Measurements from ENCODE around the gene FRG2.
"Not testable (repeated sequence)": the region's sequence is repeated elsewhere in the genome, so short reads cannot be mapped to it uniquely, and the experiment has no call there.

DNA sequence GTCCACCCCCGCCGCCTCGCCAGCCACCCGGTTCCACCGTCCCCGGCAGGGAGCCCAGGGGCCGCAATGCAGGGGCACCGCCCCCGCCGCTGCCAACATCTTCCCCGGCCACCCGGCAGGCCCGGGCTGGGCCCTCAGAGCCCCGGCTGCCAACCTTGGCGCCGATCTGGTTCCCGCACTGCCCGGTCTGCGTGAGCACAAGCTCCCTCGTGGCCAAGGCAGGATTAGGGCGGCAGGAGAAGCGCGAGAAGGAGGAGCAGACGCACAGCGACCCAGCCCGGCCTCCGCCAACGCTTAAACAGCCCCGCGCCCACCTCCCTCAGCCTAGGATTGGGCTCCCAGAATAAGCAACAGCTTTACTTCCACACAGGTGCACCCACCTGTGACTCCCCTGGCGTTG lies 42.4 kb downstream of the FRG2 start:
- TF ChIP-seq, protein P1, sequence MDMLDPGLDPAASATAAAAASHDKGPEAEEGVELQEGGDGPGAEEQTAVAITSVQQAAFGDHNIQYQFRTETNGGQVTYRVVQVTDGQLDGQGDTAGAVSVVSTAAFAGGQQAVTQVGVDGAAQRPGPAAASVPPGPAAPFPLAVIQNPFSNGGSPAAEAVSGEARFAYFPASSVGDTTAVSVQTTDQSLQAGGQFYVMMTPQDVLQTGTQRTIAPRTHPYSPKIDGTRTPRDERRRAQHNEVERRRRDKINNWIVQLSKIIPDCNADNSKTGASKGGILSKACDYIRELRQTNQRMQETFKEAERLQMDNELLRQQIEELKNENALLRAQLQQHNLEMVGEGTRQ (IDR thresholded peaks at IDR 0.05; ENCODE audit: borderline replicate concordance, low read depth, low read length), result not testable (repeated sequence)
- TF ChIP-seq, protein P2, sequence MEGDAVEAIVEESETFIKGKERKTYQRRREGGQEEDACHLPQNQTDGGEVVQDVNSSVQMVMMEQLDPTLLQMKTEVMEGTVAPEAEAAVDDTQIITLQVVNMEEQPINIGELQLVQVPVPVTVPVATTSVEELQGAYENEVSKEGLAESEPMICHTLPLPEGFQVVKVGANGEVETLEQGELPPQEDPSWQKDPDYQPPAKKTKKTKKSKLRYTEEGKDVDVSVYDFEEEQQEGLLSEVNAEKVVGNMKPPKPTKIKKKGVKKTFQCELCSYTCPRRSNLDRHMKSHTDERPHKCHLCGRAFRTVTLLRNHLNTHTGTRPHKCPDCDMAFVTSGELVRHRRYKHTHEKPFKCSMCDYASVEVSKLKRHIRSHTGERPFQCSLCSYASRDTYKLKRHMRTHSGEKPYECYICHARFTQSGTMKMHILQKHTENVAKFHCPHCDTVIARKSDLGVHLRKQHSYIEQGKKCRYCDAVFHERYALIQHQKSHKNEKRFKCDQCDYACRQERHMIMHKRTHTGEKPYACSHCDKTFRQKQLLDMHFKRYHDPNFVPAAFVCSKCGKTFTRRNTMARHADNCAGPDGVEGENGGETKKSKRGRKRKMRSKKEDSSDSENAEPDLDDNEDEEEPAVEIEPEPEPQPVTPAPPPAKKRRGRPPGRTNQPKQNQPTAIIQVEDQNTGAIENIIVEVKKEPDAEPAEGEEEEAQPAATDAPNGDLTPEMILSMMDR (IDR thresholded peaks at IDR 0.05 in 2 of 3, conservative IDR thresholded peaks at IDR 0.05 in 1 of 3; ENCODE audit: control insufficient read depth in 2 of 3, extremely low read depth in 1 of 3, insufficient read depth in 1 of 3, low read depth in 3 of 3, low read length in 3 of 3), result not testable (repeated sequence)
- not testable (repeated sequence) for TF ChIP-seq GABPA (IDR thresholded peaks at IDR 0.05; ENCODE audit: low read depth); PAX5 (IDR thresholded peaks at IDR 0.05; ENCODE audit: borderline replicate concordance, low read depth, low read length); POLR2A (IDR thresholded peaks at IDR 0.05; ENCODE audit: low read depth, low read length); ATF7 (IDR thresholded peaks at IDR 0.05; ENCODE audit: low read depth); NFYB (IDR thresholded peaks at IDR 0.05; ENCODE audit: insufficient read depth, low read depth, low read length)
